HG03378 (cell line): ENCODE data around the gene MAGI1.
"Not testable (repeated sequence)": the region's sequence is repeated elsewhere in the genome, so short reads cannot be mapped to it uniquely, and the experiment has no call there.

Source experiments
- ATAC-seq: cut with Tn5 transposase; IDR thresholded peaks from one replicate; pipeline ENCODE4 v1.9.1; 2021; ENCODE audit warnings: mild to moderate bottlenecking, moderate library complexity; ENCODE audit not compliant: unreplicated experiment

Gene MAGI1

GRCh38 chr3:65730449-65730848 is 308.3 kb downstream of the MAGI1 start:
- no peak for ATAC-seq

- no peak for ATAC-seq
Observed at GRCh38 chr3:65729973-65730372, 308.7 kb downstream of the MAGI1 start.

DNA sequence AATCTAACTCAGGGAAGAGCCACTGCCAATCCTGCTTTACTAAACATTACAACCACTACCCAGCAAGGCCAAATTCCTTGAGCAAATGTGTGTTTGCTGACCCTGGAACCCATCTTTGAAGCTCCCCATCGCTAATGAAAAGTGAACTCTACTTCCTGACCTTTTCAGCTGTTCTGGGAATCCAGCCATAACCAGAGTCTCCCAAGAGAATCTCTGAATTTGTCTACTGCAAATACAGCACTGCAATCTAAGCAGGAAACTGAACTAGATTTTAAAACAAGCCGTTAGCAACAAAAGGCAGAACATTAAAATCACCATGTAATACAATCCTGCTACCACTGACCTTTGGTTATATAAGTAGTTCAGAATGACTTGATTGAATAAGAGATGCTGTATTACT is 309.2 kb downstream of the MAGI1 start:
- no peak for ATAC-seq

- no peak for ATAC-seq
Observed at GRCh38 chr3:65728138-65728537, 310.6 kb downstream of the MAGI1 start.

- ATAC-seq: no peak
Observed at GRCh38 chr3:65723985-65724384, 314.7 kb downstream of the MAGI1 start.

- ATAC-seq: no peak
Observed at GRCh38 chr3:65723011-65723410, 315.7 kb downstream of the MAGI1 start.

- no peak for ATAC-seq
Observed at GRCh38 chr3:65720989-65721737, 317.6 kb downstream of the MAGI1 start.

- ATAC-seq: not testable (repeated sequence)
Observed at GRCh38 chr3:65719639-65720038, 319.1 kb downstream of the MAGI1 start.

DNA sequence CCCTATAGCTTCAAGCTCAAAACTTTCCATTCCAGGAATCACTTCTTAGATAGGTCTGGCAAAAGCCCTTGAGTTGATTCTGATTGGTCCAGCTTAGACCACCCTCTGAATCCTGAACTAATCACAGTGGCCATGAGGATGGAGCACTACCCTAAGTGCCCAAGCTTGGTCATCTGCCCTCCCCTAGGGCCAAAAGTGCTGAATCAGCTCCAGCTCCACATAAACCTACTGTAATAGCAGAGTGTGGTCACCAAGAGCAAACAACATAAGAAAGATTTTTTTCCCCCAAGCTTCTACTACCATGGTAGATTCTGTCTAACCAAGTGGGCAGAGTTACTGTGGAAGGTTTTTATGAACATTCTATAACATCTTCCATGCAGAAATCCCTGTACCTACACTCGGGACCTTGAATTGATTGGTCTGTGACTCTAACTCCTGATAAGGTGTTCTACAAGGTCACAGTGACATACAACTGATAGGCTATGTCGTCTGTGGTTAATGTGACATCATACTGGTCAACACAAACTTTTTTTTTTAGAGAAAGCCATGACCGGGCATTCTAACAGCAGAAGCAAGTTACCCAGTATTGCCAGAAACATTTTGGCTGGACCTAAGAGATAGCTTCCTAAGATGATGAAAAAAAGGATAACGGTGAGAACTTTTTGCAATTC is 320.9 kb downstream of the MAGI1 start:
- no peak for ATAC-seq

DNA sequence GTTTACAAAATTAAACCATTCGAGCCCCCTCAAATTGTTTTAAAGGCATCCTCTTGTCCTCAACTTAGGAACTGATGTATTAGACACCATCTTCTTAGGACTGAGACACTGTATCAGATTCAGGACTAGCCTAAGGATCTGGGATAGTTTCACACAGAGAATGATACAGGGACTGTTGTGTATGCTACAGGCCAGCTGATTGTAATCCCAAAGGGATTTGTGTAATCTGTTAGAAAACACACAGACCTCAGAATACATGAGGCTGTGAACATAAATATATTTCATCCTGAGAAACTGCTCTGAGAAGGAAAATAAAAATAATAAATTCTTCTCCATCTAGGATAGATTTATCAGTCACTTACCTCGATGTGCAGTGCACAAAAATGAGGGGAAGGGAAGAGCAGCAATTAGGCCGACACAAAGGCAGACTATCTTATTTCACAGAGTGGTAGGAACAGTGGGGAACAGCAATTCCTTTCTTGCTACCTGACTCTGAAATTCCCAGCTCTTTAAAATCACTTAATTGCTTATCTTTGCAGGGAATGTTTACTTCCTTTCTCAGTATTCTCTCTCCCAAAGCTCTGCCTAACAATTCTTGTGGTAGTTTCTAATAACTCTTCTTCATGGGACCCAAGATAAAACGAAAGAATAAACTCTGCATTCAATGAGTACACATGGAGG is 322.5 kb downstream of the MAGI1 start:
- ATAC-seq: no peak

GRCh38 chr3:65714134-65714533 is 324.6 kb downstream of the MAGI1 start:
- ATAC-seq: no peak

DNA sequence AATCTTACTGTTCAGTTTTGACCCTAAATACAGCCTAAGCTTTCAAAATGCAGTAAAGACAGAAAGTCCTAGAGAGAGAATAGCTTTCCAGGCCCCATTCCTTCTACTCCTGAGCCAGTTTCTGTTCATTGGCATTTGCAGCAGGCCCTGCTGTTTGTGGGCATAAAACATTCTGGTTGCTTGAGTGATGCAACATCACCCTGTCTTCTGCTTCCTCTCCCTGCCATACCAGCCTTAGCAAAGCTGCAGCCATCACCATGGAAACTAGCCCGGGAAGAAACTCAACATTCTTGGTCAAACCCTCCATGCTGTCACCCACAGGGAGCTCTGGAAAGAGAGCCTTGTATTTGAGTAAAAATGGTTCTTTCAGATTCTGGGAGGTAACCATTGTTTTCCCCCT is 325.7 kb downstream of the MAGI1 start:
- ATAC-seq: no peak

DNA sequence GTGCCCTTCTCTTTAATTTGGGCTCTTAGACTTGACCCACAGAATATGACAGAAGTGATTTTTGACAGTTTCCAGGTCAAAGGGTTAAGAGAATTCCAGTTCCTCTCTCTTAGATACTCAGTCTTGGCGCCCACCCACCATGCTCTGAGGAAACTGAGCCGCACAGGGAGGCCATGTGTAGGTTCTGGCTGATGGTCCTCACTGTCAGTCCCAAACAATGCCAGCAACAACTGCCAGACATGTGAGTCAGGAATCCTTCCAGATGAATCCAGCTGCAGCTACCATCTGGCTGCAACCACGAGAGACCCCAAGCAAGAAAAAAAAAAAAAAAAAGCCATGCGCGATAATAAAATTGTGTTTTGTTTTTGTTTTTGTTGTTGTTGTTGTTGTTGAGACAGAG is 326.6 kb downstream of the MAGI1 start:
- no peak for ATAC-seq

- no peak for ATAC-seq
Observed at GRCh38 chr3:65706776-65707568, 331.7 kb downstream of the MAGI1 start.

DNA sequence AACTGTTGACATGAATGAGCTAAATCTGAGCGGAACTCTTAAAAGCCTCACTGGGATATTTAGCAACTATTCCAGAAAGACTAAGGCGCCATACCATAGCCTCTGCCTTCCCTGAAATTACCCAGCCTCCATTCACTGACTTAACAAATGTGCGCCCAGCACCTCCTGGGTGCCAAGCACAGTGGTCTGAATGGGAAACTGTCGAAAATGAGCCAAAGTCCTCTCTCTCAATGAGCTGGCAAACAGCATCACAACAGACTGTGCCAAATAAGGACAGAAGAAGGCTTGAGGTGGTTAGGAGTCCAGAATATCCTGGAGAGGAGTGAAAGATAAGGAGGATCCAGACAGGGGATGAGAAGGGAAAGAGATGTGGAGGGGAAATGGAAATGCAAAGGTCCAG is 332.4 kb downstream of the MAGI1 start:
- no peak for ATAC-seq

DNA sequence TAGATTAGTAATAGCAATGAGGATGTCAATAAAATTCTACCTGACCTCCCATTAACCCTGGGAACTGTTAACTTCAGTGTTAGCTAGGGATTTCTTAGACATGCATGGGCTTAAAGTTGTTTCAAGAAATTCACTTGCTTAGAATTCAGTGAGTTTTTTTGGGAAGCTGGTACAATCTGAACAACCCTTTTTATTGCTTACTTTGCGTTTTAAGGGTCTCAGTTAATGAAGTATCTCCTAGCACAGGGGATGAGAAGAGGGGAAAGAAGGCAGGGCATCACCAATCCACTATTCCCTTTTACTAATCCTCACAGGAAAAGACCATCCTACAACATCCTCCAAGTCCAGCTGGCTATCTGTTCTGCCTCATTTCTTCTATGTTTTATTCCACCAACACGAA is 334.9 kb downstream of the MAGI1 start:
- ATAC-seq: no peak

DNA sequence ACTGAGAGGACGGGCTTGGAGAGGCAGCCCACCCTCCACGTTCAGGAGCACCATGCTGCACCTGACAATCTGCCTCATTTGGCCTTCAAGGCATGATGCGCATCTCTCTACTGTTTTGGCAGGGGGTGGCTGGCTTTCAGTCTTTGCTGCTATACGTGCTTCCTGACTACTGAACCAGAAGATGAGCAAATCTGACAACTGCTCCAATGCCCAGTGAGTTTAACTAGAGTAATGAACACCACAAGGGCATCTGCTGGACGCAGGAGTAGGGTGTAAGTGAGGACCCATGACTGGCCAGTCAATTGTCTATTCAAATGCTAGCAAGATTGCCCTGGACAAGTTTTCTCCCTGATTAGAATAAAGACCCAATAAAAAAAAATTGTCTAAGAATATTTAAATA is 335.7 kb downstream of the MAGI1 start:
- no peak for ATAC-seq

DNA sequence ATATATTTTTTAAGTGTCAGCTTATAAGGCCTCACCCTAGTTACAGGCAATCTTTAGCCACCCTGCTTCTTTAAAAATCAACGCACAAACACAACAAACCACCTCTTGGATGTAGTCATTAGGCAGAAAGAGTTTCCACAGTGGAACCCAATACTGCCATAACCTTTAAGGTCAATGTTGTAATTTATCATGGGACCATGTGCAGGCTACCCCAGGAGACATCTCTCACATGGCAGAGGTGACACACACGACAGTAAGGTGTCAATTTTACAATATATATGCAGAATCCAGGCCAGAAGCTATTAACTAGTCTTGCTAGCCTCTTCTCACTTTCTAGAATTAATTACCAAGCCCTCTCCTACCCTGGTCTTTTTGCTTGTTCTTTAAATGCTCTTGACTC is 336.5 kb downstream of the MAGI1 start:
- no peak for ATAC-seq

DNA sequence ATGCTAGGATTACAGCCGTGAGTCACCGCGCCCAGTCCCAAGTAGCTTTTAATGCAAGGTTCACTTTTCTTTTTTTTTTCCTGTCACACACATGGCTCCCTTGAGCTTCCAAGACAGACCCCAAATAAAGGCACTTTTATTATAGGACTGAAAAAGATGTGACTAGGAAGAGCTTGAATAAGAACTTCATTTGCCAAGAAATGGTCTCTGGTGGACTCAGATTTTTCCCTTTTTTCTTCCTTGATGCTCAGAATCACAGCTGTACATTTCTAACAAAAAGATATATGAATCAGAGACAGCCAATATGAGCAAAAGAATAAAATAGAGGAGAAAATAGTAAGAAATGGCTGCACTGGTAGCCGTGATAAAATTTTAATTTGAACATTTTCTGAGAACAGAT is 337.2 kb downstream of the MAGI1 start:
- ATAC-seq: no peak

GRCh38 chr3:65689436-65689835 is 349.3 kb downstream of the MAGI1 start:
- no peak for ATAC-seq

- ATAC-seq: no peak
Observed at GRCh38 chr3:65687741-65688140, 351.0 kb downstream of the MAGI1 start.
